Stimulated activated naive CD4-positive, alpha-beta T cell treated with Interleukin-2 at 50 U/mL for 16 hours (primary cell): ENCODE data around the gene C9orf85.
A peak's percentile ranks its signal among the peaks of the same experiment; 100 is the strongest.

Experiments
- DNase-seq: peaks from one replicate; lab custom pipeline; 2025; lab: John Stamatoyannopoulos, UW

Gene C9orf85

DNA sequence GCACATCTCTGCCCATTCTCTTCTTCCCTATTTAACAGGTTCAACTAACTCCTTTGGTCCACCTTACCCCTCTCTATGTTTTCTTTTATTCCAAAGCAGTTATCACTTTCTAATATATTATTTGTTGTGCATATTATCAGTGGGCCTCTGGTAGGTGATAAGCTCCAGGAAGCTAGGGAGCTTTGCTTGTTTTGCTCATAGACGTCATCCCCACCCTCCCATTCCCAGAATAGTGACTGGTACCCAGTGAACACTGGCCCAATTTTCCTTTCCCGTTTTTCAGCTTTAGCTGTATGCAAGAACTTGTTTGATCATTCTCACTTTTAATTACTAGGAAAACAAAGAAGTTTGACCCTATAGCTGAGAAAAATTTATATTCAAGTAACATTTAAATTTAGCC is 7.4 kb upstream of the C9orf85 start:
- DNase-seq: no peak

GRCh38 chr9:71908825-71909224 is 2.6 kb upstream of the C9orf85 start:
- no peak for DNase-seq

- peak; percentile 12 for DNase-seq
Measured at GRCh38 chr9:71909887-71910649, 1.4 kb upstream of the C9orf85 start.

GRCh38 chr9:71910650-71911060 is 784 bp upstream of the C9orf85 start:
- DNase-seq: no peak

GRCh38 chr9:71911908-71912335 is 483 bp downstream of the C9orf85 start:
- DNase-seq: no peak

GRCh38 chr9:71915495-71915894 is 4.1 kb downstream of the C9orf85 start:
- no peak for DNase-seq

DNA sequence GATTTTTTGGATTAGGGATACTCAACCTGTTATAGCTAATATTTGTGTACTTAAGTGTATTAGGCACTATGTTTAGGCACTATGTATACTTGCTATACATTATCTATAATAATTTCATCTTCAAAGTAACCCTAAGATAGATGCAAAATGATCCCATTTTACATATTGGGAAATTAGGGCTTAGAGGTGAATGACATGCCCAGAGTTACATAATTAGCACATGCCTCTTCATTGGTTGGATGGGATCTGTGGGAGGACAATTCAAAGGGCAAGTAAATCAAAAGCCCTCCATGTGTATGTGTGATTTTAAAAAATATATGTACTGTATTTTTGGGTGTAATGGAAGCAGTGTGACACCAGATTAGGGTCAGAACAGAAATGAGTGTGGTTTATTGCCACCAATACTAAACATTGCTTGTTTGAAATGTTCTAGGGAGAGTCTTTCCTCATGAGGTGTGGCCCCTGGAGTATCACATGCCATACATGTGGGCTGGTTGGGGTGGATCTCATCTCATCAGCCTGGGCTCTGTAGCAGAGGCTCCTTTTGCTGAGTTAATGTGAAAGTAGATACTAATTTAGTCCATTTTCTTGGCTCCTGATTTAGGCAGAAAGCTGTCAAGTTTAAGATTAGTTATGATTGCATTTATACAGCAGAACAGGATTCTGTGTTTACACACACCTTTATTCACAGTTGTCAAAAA is 5.5 kb downstream of the C9orf85 start:
- DNase-seq: peak; percentile 0

- no peak for DNase-seq
Measured at GRCh38 chr9:71918419-71918818, 7.0 kb downstream of the C9orf85 start.

DNA sequence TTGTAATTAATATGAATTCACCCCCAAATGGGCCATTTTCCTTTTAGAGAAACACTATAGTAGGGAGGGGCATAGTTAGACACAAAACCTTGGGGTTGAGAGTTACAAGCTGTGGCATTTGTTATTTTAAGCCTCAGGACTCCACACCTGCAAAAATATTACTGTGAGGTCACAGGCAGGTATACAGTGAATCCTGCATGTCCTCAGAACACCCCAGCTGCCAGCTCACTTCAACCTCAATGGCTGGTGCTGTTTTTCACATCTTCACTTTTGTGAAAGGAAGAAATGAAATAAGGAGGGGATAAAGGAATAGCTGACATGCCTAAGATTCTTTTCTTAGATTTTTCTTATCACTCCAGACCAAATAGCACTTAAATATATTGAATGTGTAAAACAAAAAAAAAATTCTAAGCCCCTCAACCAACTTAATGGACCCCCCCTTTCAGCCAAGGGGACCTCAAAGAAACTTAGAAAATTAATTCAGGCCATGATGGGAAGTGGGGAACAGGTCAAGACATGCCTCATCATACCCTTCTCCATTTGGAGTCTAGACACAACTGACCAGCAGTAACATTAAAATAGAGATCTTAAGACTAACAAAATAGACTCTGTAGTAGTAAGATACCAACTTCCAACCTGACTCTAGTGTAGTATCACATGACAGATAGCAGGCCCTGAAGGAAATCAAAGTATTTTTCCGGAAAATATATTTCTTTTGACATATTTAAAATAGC is 9.2 kb downstream of the C9orf85 start:
- no peak for DNase-seq

GRCh38 chr9:71921190-71921814 is 9.9 kb downstream of the C9orf85 start:
- DNase-seq: no peak

DNA sequence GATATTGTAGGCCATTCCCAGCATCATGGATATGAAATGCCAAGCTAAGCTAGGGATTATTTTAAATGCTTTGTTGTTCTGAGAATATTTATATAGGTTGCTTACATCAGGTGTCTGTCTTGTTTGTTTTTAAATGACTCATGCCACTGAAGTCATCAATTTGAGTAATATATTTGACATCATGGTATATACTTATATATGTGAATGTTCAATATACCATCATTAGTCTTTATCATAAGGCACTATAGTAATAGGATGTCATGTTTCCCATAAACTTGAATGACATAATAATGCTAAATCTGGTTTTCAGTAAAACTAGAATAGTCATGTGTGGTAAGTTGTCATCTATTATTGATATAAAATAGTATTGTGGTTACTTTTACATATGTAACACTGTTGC is 13.1 kb downstream of the C9orf85 start:
- no peak for DNase-seq

GRCh38 chr9:71925834-71926233 is 14.4 kb downstream of the C9orf85 start:
- DNase-seq: no peak

- no peak for DNase-seq
Measured at GRCh38 chr9:71928376-71928775, 16.9 kb downstream of the C9orf85 start.

- no peak for DNase-seq
Measured at GRCh38 chr9:71928806-71929205, 17.4 kb downstream of the C9orf85 start.

GRCh38 chr9:71929223-71929622 is 17.8 kb downstream of the C9orf85 start:
- DNase-seq: no peak

- DNase-seq: no peak
Measured at GRCh38 chr9:71929791-71930440, 18.5 kb downstream of the C9orf85 start.

DNA sequence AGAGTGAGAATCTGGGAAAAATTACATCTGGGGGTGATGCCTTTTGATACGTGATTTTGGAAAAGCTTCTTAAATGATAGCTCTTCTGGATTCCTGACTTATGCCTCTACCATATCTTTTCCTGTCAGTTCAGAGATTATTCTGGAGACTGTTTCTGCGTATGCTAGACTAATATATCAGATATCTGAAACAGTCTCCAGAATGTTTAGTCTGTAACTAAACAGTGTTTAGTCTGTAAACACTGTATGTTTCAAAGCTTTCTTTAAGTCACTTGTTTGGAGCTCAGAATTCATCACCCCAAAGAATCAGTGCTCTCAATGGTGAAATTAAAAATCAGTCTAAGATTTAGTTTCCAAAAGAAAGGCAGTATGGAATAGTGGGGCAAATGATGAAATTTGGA is 19.7 kb downstream of the C9orf85 start:
- no peak for DNase-seq

DNA sequence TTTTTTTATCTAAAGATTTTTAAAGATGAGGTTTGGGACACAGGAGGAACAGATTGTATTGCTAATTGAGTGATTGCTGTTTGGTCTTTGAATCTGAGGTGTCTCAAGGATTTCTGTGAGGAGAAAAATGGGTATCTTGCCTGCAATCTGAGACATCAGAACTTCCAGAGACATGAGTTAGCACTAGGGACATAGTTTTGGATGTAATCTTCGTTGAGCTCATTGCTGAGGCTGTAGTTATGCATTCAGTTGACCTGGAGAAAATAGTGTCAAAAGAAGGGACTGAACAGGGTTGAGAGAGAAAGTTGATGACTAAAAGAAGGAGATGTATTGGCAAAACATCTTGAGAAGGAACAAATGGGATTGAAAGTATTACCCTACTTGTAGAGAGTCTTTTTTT is 24.6 kb downstream of the C9orf85 start:
- no peak for DNase-seq

GRCh38 chr9:71937070-71937625 is 25.7 kb downstream of the C9orf85 start:
- DNase-seq: no peak

DNA sequence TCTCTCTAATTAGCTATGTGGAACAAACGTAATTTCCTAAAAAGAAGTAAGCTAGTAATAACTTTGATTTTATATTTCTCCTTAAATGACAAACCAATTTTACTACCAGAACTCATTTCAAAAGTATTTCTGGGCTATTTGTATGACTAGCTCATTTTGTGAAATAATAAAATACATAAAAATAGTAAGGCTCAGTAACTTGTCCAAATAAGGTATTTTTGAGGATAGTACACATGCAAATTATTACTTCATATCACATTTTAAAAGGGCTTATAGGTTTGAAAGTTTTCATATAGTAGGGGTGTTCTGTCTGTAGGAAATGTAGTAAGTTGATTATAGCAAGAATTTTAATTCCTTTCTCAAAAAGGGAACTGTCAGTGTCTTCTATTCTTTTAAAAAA is 26.5 kb downstream of the C9orf85 start:
- no peak for DNase-seq

DNA sequence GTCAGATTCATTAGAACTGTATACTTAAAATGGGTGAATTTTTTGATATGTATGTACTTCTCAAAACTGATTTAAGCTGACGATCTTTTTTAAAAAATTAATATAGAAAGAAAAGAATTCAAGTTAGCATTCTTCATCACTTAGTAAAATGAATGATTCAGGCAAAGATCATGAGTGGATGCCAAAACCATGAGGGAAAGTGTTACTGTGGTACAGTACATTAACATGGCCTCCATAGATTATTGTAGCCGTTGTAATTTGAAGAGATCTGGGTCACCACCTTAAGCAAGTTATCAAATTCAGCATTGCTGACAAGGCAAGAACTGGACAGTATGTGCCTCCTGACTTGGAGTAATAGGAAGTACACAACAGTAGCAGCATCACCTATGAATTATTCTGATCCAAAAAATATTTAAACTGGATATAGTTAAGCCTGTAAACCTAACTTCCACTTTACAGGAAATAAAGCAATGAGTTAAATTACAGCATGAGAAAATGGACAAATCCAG is 29.7 kb downstream of the C9orf85 start:
- no peak for DNase-seq
